KMS-11 (cell line): ENCODE data around the gene FAM193A.

Experiments
- H2AFZ ChIP-seq: fragments of 200-600 bp; sonication (generic); 2 replicates; pipeline ENCODE4 v1.6.1; 2016; ENCODE audit warnings: antibody characterized with exemption, mixed run types, low read depth
- H3K27ac ChIP-seq: fragments of 200-600 bp; sonication (generic); 2 replicates; pipeline ENCODE4 v1.6.1; 2016; ENCODE audit warnings: mild to moderate bottlenecking, mixed run types
- H3K27me3 ChIP-seq: fragments of 200-600 bp; sonication (generic); 2 replicates; pipeline ENCODE4 v1.6.1; 2017; ENCODE audit warnings: mild to moderate bottlenecking, low read depth, mixed run types, moderate library complexity; ENCODE audit not compliant: insufficient read depth
- H3K36me3 ChIP-seq: fragments of 200-600 bp; sonication (generic); 2 replicates; pipeline ENCODE4 v1.6.1; 2017; ENCODE audit warnings: mild to moderate bottlenecking, mixed run types; ENCODE audit not compliant: insufficient read depth
- H3K4me1 ChIP-seq: fragments of 200-600 bp; sonication (generic); 2 replicates; pipeline ENCODE4 v1.6.1; 2016; ENCODE audit warnings: mild to moderate bottlenecking, low read depth, mixed run types; ENCODE audit not compliant: poor library complexity, severe bottlenecking
- H3K4me2 ChIP-seq: fragments of 200-600 bp; sonication (generic); 2 replicates; pipeline ENCODE4 v1.7.0; 2016; ENCODE audit warnings: mild to moderate bottlenecking, mixed run types
- H3K4me3 ChIP-seq: fragments of 200-600 bp; sonication (generic); IDR thresholded peaks from 2 replicates; pipeline ENCODE4 v1.6.1; 2017; ENCODE audit warnings: low read depth, low read length, mixed read lengths; ENCODE audit not compliant: insufficient read depth
- H3K79me2 ChIP-seq: fragments of 200-600 bp; sonication (generic); 2 replicates; pipeline ENCODE4 v1.6.1; 2016; ENCODE audit warnings: low read depth, mixed run types; ENCODE audit not compliant: insufficient read depth
- H3K9ac ChIP-seq: fragments of 200-600 bp; sonication (generic); 2 replicates; pipeline ENCODE4 v1.6.1; 2016; ENCODE audit warnings: mild to moderate bottlenecking, mixed run types
- H4K20me1 ChIP-seq: fragments of 200-600 bp; sonication (generic); 2 replicates; pipeline ENCODE4 v1.6.1; 2016; ENCODE audit warnings: mild to moderate bottlenecking, mixed run types; ENCODE audit not compliant: insufficient read depth
- TF ChIP-seq, protein P1 (sequence below): fragments of 200-600 bp; sonication (generic); conservative IDR thresholded peaks from 2 replicates; pipeline ENCODE4 v1.6.1; 2017; ENCODE audit warnings: low read depth, mild to moderate bottlenecking, antibody characterized with exemption, low read length, moderate library complexity, mixed read lengths

FAM193A gene

DNA sequence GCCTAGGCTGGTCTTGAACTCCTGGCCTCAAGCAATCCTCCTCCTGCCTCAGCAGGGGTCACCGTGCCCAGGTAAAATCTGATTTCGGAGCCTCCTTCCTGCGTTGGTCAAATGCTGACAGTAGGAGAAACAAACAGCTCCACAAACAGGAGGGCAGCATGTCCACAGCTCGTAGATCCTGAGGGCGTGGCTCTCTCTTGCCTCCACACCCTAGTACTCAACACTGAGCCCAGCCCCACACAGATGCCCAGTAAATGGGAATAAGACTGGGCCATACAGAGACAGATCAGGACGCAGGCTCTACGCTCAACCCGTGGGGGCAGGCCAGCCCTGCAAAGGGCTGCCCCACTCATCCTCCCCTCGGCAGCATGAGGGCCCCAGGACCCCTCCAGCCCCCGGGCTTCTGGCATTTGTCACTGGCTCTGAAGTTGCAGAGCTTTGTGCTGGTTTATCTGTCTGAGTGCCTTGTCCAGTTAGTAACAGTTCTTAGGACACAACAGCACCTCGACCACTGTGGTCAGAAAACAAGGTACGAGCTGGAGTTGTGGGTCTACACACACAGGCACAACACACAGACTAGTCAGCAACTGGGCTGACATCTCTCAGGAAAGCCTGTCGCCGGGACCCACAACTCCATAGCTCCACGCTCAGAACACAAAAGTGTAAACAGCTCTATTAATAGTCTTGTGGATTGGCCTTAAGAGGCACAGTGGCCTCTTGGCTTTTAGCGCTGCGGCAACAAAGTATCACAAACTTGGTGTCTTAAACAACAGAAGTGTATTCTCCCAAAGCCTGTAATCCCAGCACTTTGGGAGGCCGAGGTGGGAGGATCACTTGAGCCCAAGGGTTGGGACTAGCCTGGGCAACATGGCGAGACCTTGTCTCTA is 214.5 kb downstream of the FAM193A start:
- no peaks in the 10 kb centered on the region for H3K27me3 ChIP-seq
- H2AFZ ChIP-seq = no peak overlapping the region
- no peak overlapping the region for H3K4me2 ChIP-seq
- TF ChIP-seq, protein P1, sequence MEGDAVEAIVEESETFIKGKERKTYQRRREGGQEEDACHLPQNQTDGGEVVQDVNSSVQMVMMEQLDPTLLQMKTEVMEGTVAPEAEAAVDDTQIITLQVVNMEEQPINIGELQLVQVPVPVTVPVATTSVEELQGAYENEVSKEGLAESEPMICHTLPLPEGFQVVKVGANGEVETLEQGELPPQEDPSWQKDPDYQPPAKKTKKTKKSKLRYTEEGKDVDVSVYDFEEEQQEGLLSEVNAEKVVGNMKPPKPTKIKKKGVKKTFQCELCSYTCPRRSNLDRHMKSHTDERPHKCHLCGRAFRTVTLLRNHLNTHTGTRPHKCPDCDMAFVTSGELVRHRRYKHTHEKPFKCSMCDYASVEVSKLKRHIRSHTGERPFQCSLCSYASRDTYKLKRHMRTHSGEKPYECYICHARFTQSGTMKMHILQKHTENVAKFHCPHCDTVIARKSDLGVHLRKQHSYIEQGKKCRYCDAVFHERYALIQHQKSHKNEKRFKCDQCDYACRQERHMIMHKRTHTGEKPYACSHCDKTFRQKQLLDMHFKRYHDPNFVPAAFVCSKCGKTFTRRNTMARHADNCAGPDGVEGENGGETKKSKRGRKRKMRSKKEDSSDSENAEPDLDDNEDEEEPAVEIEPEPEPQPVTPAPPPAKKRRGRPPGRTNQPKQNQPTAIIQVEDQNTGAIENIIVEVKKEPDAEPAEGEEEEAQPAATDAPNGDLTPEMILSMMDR = no peak
- H4K20me1 ChIP-seq = no peaks in the 10 kb centered on the region
- H3K27ac ChIP-seq = no peak overlapping the region
- H3K4me1 ChIP-seq = peaks cover 30% of the 10 kb centered on the region
- no peak overlapping the region for H3K9ac ChIP-seq
- H3K36me3 ChIP-seq = no peaks in the 10 kb centered on the region
- peaks cover 12% of the 10 kb centered on the region; the same call in 1 of the 2 replicates for H3K79me2 ChIP-seq
- H3K4me3 ChIP-seq = no peak overlapping the region

DNA sequence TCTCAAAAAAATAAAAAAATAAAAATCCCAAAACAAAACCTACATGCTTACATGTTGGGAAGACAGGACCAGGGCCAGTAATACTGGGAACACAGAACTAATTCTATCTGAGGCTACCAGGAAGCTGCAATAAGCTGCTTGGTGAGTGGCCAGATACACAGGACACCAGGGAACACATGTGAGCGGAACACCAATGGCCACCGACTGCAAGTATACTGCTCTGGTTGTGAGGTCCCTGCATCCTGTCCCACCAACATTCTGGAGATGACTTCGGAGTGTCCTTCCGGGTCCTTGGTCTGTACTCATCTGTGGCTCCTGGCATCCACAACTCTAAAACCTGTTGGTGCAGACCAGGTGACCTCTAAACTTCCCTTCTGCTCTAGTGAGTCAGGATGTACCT is 217.0 kb downstream of the FAM193A start:
- Histone ChIP-seq H3K27ac (no peak overlapping the region), H3K79me2 (peaks cover 12% of the 10 kb centered on the region; the same call in 1 of the 2 replicates), H3K9ac (no peak overlapping the region), H3K36me3 (no peaks in the 10 kb centered on the region), H3K4me1 (peaks cover 7% of the 10 kb centered on the region), H3K27me3 (no peaks in the 10 kb centered on the region), H4K20me1 (no peaks in the 10 kb centered on the region), H3K4me3 (no peak overlapping the region), H2AFZ (no peak overlapping the region), H3K4me2 (no peak overlapping the region)
- TF ChIP-seq, protein P1 = no peak

DNA sequence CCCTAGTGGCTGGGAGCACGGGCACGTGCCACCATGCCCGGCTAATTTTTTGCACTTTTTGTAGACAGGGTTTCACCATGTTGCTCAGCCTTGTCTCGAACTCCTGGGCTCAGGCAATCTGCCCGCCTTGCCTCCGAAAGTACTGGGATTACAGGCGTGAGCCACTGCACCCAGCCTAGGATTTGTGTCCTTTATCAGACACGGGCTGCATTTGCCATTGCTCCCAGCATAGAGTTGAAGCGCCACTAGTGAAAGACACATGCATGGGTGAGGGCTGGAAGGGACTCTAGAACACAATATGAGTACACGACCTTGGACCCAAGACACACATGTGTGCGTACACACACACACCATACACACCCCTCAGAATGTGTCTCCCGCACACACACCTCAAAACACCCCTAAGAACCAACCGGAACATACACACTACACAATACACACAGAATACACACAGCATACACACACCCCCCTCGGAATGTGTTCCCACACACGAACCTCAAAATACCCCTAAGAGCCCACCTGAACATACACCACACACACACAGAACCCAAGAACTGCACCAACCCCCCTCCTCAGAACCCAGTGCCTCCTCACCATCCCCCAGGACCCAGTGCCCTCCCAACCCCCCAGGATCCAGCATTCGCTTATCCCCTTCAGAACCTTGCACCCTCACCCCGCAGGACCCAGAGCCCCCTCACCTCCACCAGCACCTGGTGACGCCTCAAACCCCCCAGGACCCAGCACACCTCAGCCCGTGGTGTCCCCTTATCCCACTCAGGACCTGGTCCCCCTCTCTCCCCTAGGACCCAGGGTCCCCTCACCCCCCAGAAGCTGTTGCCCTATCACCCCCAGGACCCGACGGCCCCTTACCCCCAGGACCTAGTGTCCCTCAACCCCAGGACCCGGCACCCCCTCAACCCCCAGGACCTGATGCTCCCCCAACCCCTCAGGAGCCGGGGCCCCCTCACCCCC is 218.7 kb downstream of the FAM193A start:
- Histone ChIP-seq H3K79me2 (peaks cover 12% of the 10 kb centered on the region; the same call in 1 of the 2 replicates), H3K27ac (no peak overlapping the region), H4K20me1 (no peaks in the 10 kb centered on the region)

More for the DNA sequence above, 218.7 kb downstream of the FAM193A start:
- Histone ChIP-seq H2AFZ (no peak overlapping the region), H3K36me3 (no peaks in the 10 kb centered on the region), H3K4me1 (no peaks in the 10 kb centered on the region), H3K4me2 (peak overlapping the region; percentile 33; the same call in 1 of the 2 replicates), H3K9ac (peak overlapping the region; percentile 51; the same call in 1 of the 2 replicates), H3K27me3 (no peaks in the 10 kb centered on the region), H3K4me3 (no peak overlapping the region)
- TF ChIP-seq, protein P1 = no peak
